Tibial nerve (tissue), 4 donors: ENCODE measurements around the gene GNAT2. TPM values are rescaled to one million over a fixed set of nuclear protein-coding genes. Genes with fewer than 3 reads are reported as not detected.

Experiments used
- DNase-seq, 2 donors: peaks; one replicate each; pipeline ENCODE4 v3.0.0-alpha.2; 2019; ENCODE audit warnings: low spot score in 2 of 2
- H3K27ac ChIP-seq, 4 donors: fragments of 200-600 bp; sonication (generic) in 3 of 4; one replicate each; pipeline ENCODE4 v1.5.1; 2017 to 2019; ENCODE audit warnings: mild to moderate bottlenecking in 1 of 4
- H3K27me3 ChIP-seq, 2 donors: fragments of 200-600 bp; sonication (generic) in 1 of 2; one replicate each; pipeline versions ENCODE4 v1.5.1 to v1.6.0; 2017 to 2019
- H3K36me3 ChIP-seq, 3 donors: fragments of 200-600 bp; sonication (generic); one replicate each; pipeline ENCODE4 v1.5.1; 2018 to 2019
- H3K4me1 ChIP-seq, 4 donors: fragments of 200-600 bp; sonication (generic) in 3 of 4; one replicate each; pipeline ENCODE4 v1.5.1; 2017 to 2019
- H3K4me3 ChIP-seq, 4 donors: fragments of 200-600 bp; sonication (generic) in 3 of 4; one replicate each; pipeline ENCODE4 v1.5.1; 2017 to 2019; ENCODE audit warnings: mild to moderate bottlenecking in 1 of 4, moderate library complexity in 1 of 4
- H3K9me3 ChIP-seq, 4 donors: fragments of 200-600 bp; sonication (generic) in 3 of 4; one replicate each; pipeline ENCODE4 v1.5.1; 2017 to 2019
- CTCF ChIP-seq, 5 experiments: fragments of 200-600 bp in 3 of 5; fragments of 450-650 bp in 2 of 5; sonication (generic) in 3 of 5; IDR thresholded peaks; one replicate each; pipeline ENCODE4 v1.5.1; 2016 to 2019; ENCODE audit warnings: antibody characterized with exemption in 5 of 5, mild to moderate bottlenecking in 3 of 5, moderate library complexity in 2 of 5
- EP300 ChIP-seq, 2 donors: sonication (generic); formaldehyde crosslinking; IDR thresholded peaks; one replicate each; pipeline ENCODE4 v1.6.1; 2017; ENCODE audit warnings: antibody characterized with exemption in 2 of 2, mild to moderate bottlenecking in 1 of 2
- POLR2A ChIP-seq, 2 donors: fragments of 450-650 bp; IDR thresholded peaks; one replicate each; pipeline ENCODE4 v1.6.1; 2017; ENCODE audit warnings: antibody characterized with exemption in 2 of 2, mild to moderate bottlenecking in 2 of 2, moderate library complexity in 2 of 2
- WGBS, 2 donors: methylation state at CpG; one replicate each; pipeline ENCODE4 v1.1.5; 2018; 5-methylcytosine and 5-hydroxymethylcytosine counted together
- total RNA-seq, 4 donors: library from RNA; depleted of rRNA; stranded (reverse); fragments of >200 nt; gene quantifications; one replicate each; pipeline ENCODE4 v1.1.0, GENCODE V29; 2016

GNAT2 gene
- total RNA-seq, 4 donors from 2014 or later = not detected

GRCh38 chr1:109578947-109579443, 40.4 kb downstream of the GNAT2 start:
- no peak overlapping the region for H3K27ac ChIP-seq
- no peaks in the 10 kb centered on the region for H3K9me3 ChIP-seq
- H3K4me3 ChIP-seq = no peak overlapping the region
- H3K36me3 ChIP-seq = peaks cover 4 to 74% (median 6%) of the 10 kb centered on the region in 3 donors
- no peaks in the 10 kb centered on the region for H3K27me3 ChIP-seq
- no peak for TF ChIP-seq POLR2A (IDR thresholded peaks at IDR 0.05)
- DNase-seq = no peak
- WGBS, 2 donors = 74 to 82% methylated on average over 3 of the region's 3 CpGs
- no peaks in the 10 kb centered on the region for H3K4me1 ChIP-seq

GRCh38 chr1:109573785-109574184, 45.6 kb downstream of the GNAT2 start:
- WGBS, 2 donors = 55 to 67% methylated on average over 2 of the region's 2 CpGs
- TF ChIP-seq EP300 (IDR thresholded peaks at IDR 0.05) = no peak
- Histone ChIP-seq H3K4me3 (no peak overlapping the region), H3K36me3 (peaks cover 0 to 28% (median 0%) of the 10 kb centered on the region in 3 donors), H3K27me3 (no peaks in the 10 kb centered on the region), H3K27ac (no peak overlapping the region), H3K4me1 (peaks cover 0 to 23% (median 6%) of the 10 kb centered on the region in 4 donors), H3K9me3 (no peaks in the 10 kb centered on the region)
- DNase-seq = no peak

- H3K36me3 ChIP-seq = peaks cover 0 to 8% (median 0%) of the 10 kb centered on the region in 3 donors
- DNase-seq = no peak
- WGBS, 2 donors = 66 to 73% methylated on average over 3 of the region's 3 CpGs
- no peaks in the 10 kb centered on the region for H3K9me3 ChIP-seq
- no peak overlapping the region for H3K27ac ChIP-seq
- no peak for TF ChIP-seq POLR2A (IDR thresholded peaks at IDR 0.05)
- TF ChIP-seq EP300 (IDR thresholded peaks at IDR 0.05) = no peak
- no peak for TF ChIP-seq CTCF (IDR thresholded peaks at IDR 0.05)
- no peaks in the 10 kb centered on the region for H3K27me3 ChIP-seq
- no peak overlapping the region for H3K4me3 ChIP-seq
- H3K4me1 ChIP-seq = peaks cover 3 to 52% (median 12%) of the 10 kb centered on the region in 4 donors
These were observed 49.0 kb downstream of the GNAT2 start for GRCh38 chr1:109570414-109570813.

- 59 to 66% methylated on average over 1 of the region's 1 CpG for WGBS, 2 donors
- H3K9me3 ChIP-seq = no peaks in the 10 kb centered on the region
- no peak for DNase-seq
- TF ChIP-seq POLR2A (IDR thresholded peaks at IDR 0.05) (no peak), CTCF (IDR thresholded peaks at IDR 0.05) (no peak), EP300 (IDR thresholded peaks at IDR 0.05) (no peak)
- H3K4me3 ChIP-seq = no peak overlapping the region
- H3K36me3 ChIP-seq = no peaks in the 10 kb centered on the region
- H3K4me1 ChIP-seq = peaks cover 3 to 63% (median 12%) of the 10 kb centered on the region in 4 donors
- H3K27ac ChIP-seq = no peak overlapping the region
- no peaks in the 10 kb centered on the region for H3K27me3 ChIP-seq
These were observed 50.1 kb downstream of the GNAT2 start for GRCh38 chr1:109569323-109569722.

GRCh38 chr1:109567877-109568672, 51.3 kb downstream of the GNAT2 start:
- WGBS, 2 donors = 97% methylated on average over 4 of the region's 4 CpGs
- no peak overlapping the region for H3K27ac ChIP-seq
- H3K9me3 ChIP-seq = no peaks in the 10 kb centered on the region
- no peaks in the 10 kb centered on the region for H3K27me3 ChIP-seq
- no peaks in the 10 kb centered on the region for H3K36me3 ChIP-seq
- no peak for DNase-seq
- no peak overlapping the region for H3K4me3 ChIP-seq
- peaks cover 3 to 69% (median 13%) of the 10 kb centered on the region in 4 donors for H3K4me1 ChIP-seq
- TF ChIP-seq POLR2A (IDR thresholded peaks at IDR 0.05) = no peak
- TF ChIP-seq EP300 (IDR thresholded peaks at IDR 0.05) = no peak
- no peak for TF ChIP-seq CTCF (IDR thresholded peaks at IDR 0.05)

- DNase-seq = no peak
- WGBS, 2 donors = 64 to 72% methylated on average over 1 of the region's 1 CpG
- H3K9me3 ChIP-seq = no peaks in the 10 kb centered on the region
- TF ChIP-seq CTCF (IDR thresholded peaks at IDR 0.05) = no peak
- no peak for TF ChIP-seq POLR2A (IDR thresholded peaks at IDR 0.05)
- no peak overlapping the region for H3K4me3 ChIP-seq
- H3K36me3 ChIP-seq = no peaks in the 10 kb centered on the region
- peaks cover 3 to 79% (median 18%) of the 10 kb centered on the region in 4 donors for H3K4me1 ChIP-seq
- no peaks in the 10 kb centered on the region for H3K27me3 ChIP-seq
- H3K27ac ChIP-seq = no peak overlapping the region
These were observed 52.4 kb downstream of the GNAT2 start for GRCh38 chr1:109566982-109567381.
